Measurements from ENCODE around the gene PAX8.
"Not testable (repeated sequence)": the region's sequence is repeated elsewhere in the genome, so short reads cannot be mapped to it uniquely, and the experiment has no call there.

Gene PAX8

GRCh38 chr2:113238871-113239839 is 39.6 kb downstream of the PAX8 start:
- H3K36me3 Mint-ChIP-seq: no peaks in the 10 kb centered on the region
- H3K9me3 Mint-ChIP-seq: no peaks in the 10 kb centered on the region
- peaks cover 17% of the 10 kb centered on the region for H3K4me1 Mint-ChIP-seq
- H3K4me3 Mint-ChIP-seq: no peak overlapping the region
- ATAC-seq: no peak
- no peak overlapping the region for H3K27ac Mint-ChIP-seq
- DNase-seq (ENCODE audit: low spot score in 2 of 2): no peak

- H3K27ac Mint-ChIP-seq: no peak overlapping the region
- DNase-seq (ENCODE audit: low spot score in 2 of 2): no peak
- H3K4me3 Mint-ChIP-seq: no peak overlapping the region
- peaks cover 20% of the 10 kb centered on the region for H3K4me1 Mint-ChIP-seq
- no peaks in the 10 kb centered on the region for H3K9me3 Mint-ChIP-seq
- no peaks in the 10 kb centered on the region for H3K36me3 Mint-ChIP-seq
- no peak for ATAC-seq
Observed at GRCh38 chr2:113237604-113238160, 41.0 kb downstream of the PAX8 start.

- H3K27ac Mint-ChIP-seq: no peak overlapping the region
- no peak for ATAC-seq
- peaks cover 20% of the 10 kb centered on the region for H3K4me1 Mint-ChIP-seq
- no peak for DNase-seq (ENCODE audit: low spot score in 2 of 2)
- no peaks in the 10 kb centered on the region for H3K36me3 Mint-ChIP-seq
- no peak overlapping the region for H3K4me3 Mint-ChIP-seq
- H3K9me3 Mint-ChIP-seq: no peaks in the 10 kb centered on the region
Observed at GRCh38 chr2:113236367-113237159, 42.2 kb downstream of the PAX8 start.

- peak in 1 of 2 donors; percentile 77 for DNase-seq (ENCODE audit: low spot score in 2 of 2)
- Mint-ChIP-seq H3K4me3 (peak overlapping the region; percentile 43), H3K27ac (peak overlapping the region; percentile 68), H3K4me1 (peaks cover 19% of the 10 kb centered on the region)
- ATAC-seq, H3K36me3 Mint-ChIP-seq, H3K9me3 Mint-ChIP-seq: not testable (repeated sequence)
Observed at GRCh38 chr2:113235347-113236226, 43.1 kb downstream of the PAX8 start.

DNA sequence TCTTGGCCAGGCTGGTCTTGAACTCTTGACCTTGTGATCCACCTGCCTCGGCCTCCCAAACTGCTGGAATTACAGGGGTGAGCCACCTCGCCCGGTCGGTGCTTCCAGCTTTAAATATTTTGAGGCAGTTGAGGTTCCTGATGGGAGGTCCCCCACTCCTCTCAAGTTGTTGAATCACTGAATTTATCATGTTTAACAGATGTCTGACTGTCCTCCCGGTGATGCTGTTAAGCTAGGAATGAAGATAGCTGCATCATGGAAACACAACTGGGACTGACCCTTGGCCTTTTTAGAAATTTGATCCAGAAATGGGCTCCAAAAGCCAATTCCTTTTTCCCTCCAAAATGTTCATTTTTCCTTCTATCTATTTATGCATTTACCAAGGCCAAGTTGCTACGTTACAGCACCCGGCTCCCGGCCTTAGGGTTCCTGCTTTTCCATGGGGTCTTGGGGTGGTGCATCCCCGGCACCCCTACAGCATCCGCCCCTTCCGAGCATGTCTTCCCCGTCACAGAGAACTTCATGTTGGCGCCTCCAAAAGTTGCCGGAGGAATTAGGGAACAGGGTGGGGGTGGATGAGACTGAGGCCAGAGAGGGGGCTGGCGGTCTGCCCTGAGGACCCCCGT is 43.9 kb downstream of the PAX8 start:
- H3K4me1 Mint-ChIP-seq: peaks cover 19% of the 10 kb centered on the region
- H3K36me3 Mint-ChIP-seq: no peaks in the 10 kb centered on the region
- no peaks in the 10 kb centered on the region for H3K9me3 Mint-ChIP-seq
- no peak for ATAC-seq
- no peak for DNase-seq (ENCODE audit: low spot score in 2 of 2)
- H3K27ac Mint-ChIP-seq: peak overlapping the region; percentile 68
- peak overlapping the region; percentile 43 for H3K4me3 Mint-ChIP-seq

DNA sequence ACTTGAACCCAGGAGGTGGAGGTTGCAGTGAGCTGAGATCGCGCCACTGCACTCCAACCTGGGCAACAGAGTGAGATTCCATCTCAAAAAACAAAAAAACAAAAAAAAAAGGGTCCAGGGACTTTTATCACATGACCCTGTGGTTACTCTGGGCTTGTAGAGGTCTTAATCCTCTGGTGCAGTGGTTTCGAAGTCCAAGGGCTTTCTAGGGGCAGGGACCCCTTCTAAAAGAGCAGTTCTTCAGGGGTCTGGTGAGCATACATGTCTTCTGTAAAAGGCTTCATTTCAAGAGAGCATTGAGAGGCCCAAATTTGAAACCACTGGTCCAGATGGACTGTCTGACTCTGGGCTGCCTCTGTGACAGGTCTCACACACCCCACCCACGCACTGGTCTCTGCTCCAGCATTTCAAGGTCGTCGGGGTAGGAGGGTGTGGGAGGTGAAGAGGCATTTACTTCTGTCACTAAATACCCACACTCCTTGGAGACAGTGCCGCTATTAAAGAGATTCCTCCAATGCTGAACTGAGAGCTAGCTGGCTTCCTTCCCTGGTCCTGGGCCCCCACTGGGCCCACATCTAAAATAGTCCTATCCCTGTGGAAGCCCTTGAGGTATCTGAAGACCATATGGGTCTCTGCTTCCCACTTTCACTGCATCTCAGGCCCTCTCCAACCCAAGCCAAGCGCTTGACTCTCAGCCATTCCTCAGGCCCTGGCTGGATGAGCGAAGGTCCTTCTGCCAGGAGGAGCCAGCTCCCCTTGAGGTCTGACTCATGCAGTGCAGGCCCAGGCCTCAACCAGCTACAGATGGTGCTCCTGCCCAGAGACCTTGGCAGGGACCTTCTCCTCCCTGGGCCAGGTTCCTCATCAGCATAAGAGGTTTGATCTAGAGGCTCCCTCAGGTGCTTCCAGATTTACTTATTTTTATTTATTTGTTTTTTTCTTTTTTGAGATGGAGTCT is 44.8 kb downstream of the PAX8 start:
- ATAC-seq (peak; percentile 64), DNase-seq (ENCODE audit: low spot score in 2 of 2) (no peak)
- H3K27ac Mint-ChIP-seq: peak overlapping the region; percentile 71
- H3K9me3 Mint-ChIP-seq: no peaks in the 10 kb centered on the region
- H3K36me3 Mint-ChIP-seq: no peaks in the 10 kb centered on the region
- peaks cover 19% of the 10 kb centered on the region for H3K4me1 Mint-ChIP-seq
- H3K4me3 Mint-ChIP-seq: no peak overlapping the region

- no peaks in the 10 kb centered on the region for H3K36me3 Mint-ChIP-seq
- DNase-seq (ENCODE audit: low spot score in 2 of 2) (no peak), ATAC-seq (no peak)
- H3K9me3 Mint-ChIP-seq: no peaks in the 10 kb centered on the region
- H3K4me3 Mint-ChIP-seq: no peak overlapping the region
- peaks cover 30% of the 10 kb centered on the region for H3K4me1 Mint-ChIP-seq
- H3K27ac Mint-ChIP-seq: no peak overlapping the region
Observed at GRCh38 chr2:113232740-113233139, 46.0 kb downstream of the PAX8 start.

DNA sequence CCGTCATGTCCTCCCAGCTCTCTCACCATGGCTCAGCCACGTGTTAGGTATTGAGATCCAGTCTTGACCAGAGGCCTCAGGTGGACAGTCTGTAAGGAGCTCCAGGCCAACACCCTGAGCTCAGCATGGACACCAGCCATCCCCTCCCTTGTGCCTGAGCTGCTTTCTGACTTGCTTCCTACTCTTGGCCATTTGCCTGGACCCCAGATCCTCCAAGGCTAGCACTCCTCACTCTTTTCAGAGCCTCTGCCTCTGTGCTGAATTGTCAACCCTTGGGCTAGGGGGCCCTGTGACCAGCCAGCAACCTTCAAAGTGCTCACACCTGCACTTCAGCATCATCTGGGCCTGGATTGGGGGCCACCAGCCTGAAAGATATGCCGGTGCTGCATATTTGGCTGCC is 46.6 kb downstream of the PAX8 start:
- H3K4me1 Mint-ChIP-seq: peaks cover 30% of the 10 kb centered on the region
- DNase-seq (ENCODE audit: low spot score in 2 of 2): no peak
- H3K9me3 Mint-ChIP-seq: no peaks in the 10 kb centered on the region
- no peaks in the 10 kb centered on the region for H3K36me3 Mint-ChIP-seq
- peak overlapping the region; percentile 64 for H3K27ac Mint-ChIP-seq
- no peak overlapping the region for H3K4me3 Mint-ChIP-seq
- no peak for ATAC-seq

GRCh38 chr2:113231064-113231463 is 47.7 kb downstream of the PAX8 start:
- H3K4me3 Mint-ChIP-seq: no peak overlapping the region
- no peaks in the 10 kb centered on the region for H3K36me3 Mint-ChIP-seq
- DNase-seq (ENCODE audit: low spot score in 2 of 2) (no peak), ATAC-seq (no peak)
- peak overlapping the region; percentile 69 for H3K27ac Mint-ChIP-seq
- H3K4me1 Mint-ChIP-seq: peaks cover 30% of the 10 kb centered on the region
- no peaks in the 10 kb centered on the region for H3K9me3 Mint-ChIP-seq

GRCh38 chr2:113230531-113230930 is 48.2 kb downstream of the PAX8 start:
- Mint-ChIP-seq H3K36me3 (no peaks in the 10 kb centered on the region), H3K4me3 (no peak overlapping the region)

DNA sequence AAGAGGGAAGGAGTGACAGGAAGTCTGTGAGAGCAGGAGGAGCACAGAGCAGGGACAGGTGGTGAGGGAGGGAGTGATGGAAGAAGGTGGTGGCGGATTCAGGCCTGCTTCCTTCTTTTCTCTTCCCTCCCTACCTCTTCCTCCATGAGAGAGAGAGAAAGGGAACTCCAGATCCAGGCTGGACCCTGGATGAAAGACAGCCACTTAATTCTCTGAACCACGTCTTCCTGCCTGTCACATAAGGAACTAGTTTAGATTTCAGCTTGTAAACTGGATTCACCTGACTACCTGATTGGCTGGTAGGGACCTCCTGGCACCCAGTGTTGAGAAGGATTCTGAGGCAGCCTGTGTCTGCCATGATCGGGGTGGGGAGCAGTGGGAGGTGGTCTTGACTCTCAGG is 48.9 kb downstream of the PAX8 start:
- Mint-ChIP-seq H3K27ac (peak overlapping the region; percentile 69), H3K9me3 (no peaks in the 10 kb centered on the region), H3K36me3 (no peaks in the 10 kb centered on the region), H3K4me1 (peaks cover 30% of the 10 kb centered on the region), H3K4me3 (no peak overlapping the region)
- no peak for DNase-seq (ENCODE audit: low spot score in 2 of 2)
- no peak for ATAC-seq

More at GRCh38 chr2:113230531-113230930, 48.2 kb downstream of the PAX8 start:
- Mint-ChIP-seq H3K4me1 (peaks cover 30% of the 10 kb centered on the region), H3K9me3 (no peaks in the 10 kb centered on the region), H3K27ac (peak overlapping the region; percentile 69)
- no peak for DNase-seq (ENCODE audit: low spot score in 2 of 2)
- no peak for ATAC-seq

GRCh38 chr2:113228991-113229716 is 49.6 kb downstream of the PAX8 start:
- DNase-seq (ENCODE audit: low spot score in 2 of 2) (no peak), ATAC-seq (no peak)
- H3K27ac Mint-ChIP-seq: peak overlapping the region; percentile 69
- no peak overlapping the region for H3K4me3 Mint-ChIP-seq
- H3K9me3 Mint-ChIP-seq: no peaks in the 10 kb centered on the region
- no peaks in the 10 kb centered on the region for H3K36me3 Mint-ChIP-seq
- H3K4me1 Mint-ChIP-seq: peaks cover 28% of the 10 kb centered on the region

- Mint-ChIP-seq H3K4me3 (no peak overlapping the region), H3K4me1 (peaks cover 25% of the 10 kb centered on the region), H3K27ac (no peak overlapping the region), H3K36me3 (no peaks in the 10 kb centered on the region), H3K9me3 (no peaks in the 10 kb centered on the region)
- ATAC-seq: no peak
- DNase-seq (ENCODE audit: low spot score in 2 of 2): no peak
Observed at GRCh38 chr2:113228351-113228750, 50.4 kb downstream of the PAX8 start.
